ENCODE measurements around the gene CALR3.
"Not testable (repeated sequence)": the region's sequence is repeated elsewhere in the genome, so short reads cannot be mapped to it uniquely, and the experiment has no call there.

Gene CALR3

GRCh38 chr19:16482745-16483144 lies 13.2 kb downstream of the CALR3 start:
- DNase-seq, result no peak

GRCh38 chr19:16477311-16477710 lies 18.7 kb downstream of the CALR3 start:
- no peak for DNase-seq

- DNase-seq, result no peak
Measured at GRCh38 chr19:16476401-16476800, 19.6 kb downstream of the CALR3 start.

GRCh38 chr19:16473875-16474392 lies 22.0 kb downstream of the CALR3 start:
- no peak for DNase-seq

- no peak for DNase-seq
Measured at GRCh38 chr19:16472992-16473391, 23.0 kb downstream of the CALR3 start.

- DNase-seq, result not testable (repeated sequence)
Measured at GRCh38 chr19:16472559-16472899, 23.4 kb downstream of the CALR3 start.

GRCh38 chr19:16470911-16471811 lies 24.8 kb downstream of the CALR3 start:
- peak; percentile 26 for DNase-seq

GRCh38 chr19:16470541-16470910 lies 25.4 kb downstream of the CALR3 start:
- DNase-seq, result no peak

- no peak for DNase-seq
Measured at GRCh38 chr19:16467581-16467980, 28.4 kb downstream of the CALR3 start.

GRCh38 chr19:16466802-16467427 lies 29.1 kb downstream of the CALR3 start:
- not testable (repeated sequence) for DNase-seq

GRCh38 chr19:16465239-16465638 lies 30.7 kb downstream of the CALR3 start:
- no peak for DNase-seq

- no peak for DNase-seq
Measured at GRCh38 chr19:16463991-16464575, 31.9 kb downstream of the CALR3 start.

GRCh38 chr19:16463341-16463990 lies 32.5 kb downstream of the CALR3 start:
- no peak for DNase-seq

GRCh38 chr19:16462757-16463250 lies 33.2 kb downstream of the CALR3 start:
- DNase-seq, result no peak

GRCh38 chr19:16461630-16462051 lies 34.3 kb downstream of the CALR3 start:
- DNase-seq, result no peak

- no peak for DNase-seq
Measured at GRCh38 chr19:16460454-16460853, 35.5 kb downstream of the CALR3 start.

- no peak for DNase-seq
Measured at GRCh38 chr19:16459680-16460079, 36.3 kb downstream of the CALR3 start.

- DNase-seq, result no peak
Measured at GRCh38 chr19:16458391-16459341, 37.3 kb downstream of the CALR3 start.

GRCh38 chr19:16457954-16458331 lies 38.0 kb downstream of the CALR3 start:
- DNase-seq, result no peak

- DNase-seq, result peak; percentile 27
Measured at GRCh38 chr19:16457195-16457953, 38.6 kb downstream of the CALR3 start.

- DNase-seq, result no peak
Measured at GRCh38 chr19:16456652-16457194, 39.2 kb downstream of the CALR3 start.

Measured in stimulated activated CD4-positive, alpha-beta T cell treated with anti-CD3 and anti-CD28 coated beads, Interleukin-4, amount 100 ng/mL, for 1 hour (primary cell).